ENCODE measurements around the gene ZNF454. TPM values are rescaled to one million over a fixed set of nuclear protein-coding genes. Genes with fewer than 3 reads are reported as not detected.

Gene ZNF454
- total RNA-seq, 1 experiment from 2014 or later: 4.3 TPM

GRCh38 chr5:178940569-178941360 is at the start of gene ZNF454 (continued):
- no peak; the same call in 1 of the 2 replicates for TF ChIP-seq USF2 (CRISPR knock-in tag; IDR thresholded peaks at IDR 0.05)
- TF ChIP-seq ELF4 (CRISPR knock-in tag; IDR thresholded peaks at IDR 0.05; ENCODE audit: low read depth): no peak
- no peak for TF ChIP-seq EMX1 (CRISPR knock-in tag; IDR thresholded peaks at IDR 0.05)
- peak; percentile 59 for TF ChIP-seq MYBL2 (CRISPR knock-in tag; IDR thresholded peaks at IDR 0.05)
- TF ChIP-seq IRF2 (CRISPR knock-in tag; IDR thresholded peaks at IDR 0.05; ENCODE audit: borderline replicate concordance, low read depth): no peak
- no peak for TF ChIP-seq SOX15 (CRISPR knock-in tag; IDR thresholded peaks at IDR 0.05)
- peak; percentile 46; the same call in 1 of the 2 replicates for TF ChIP-seq ZBTB21 (CRISPR knock-in tag; IDR thresholded peaks at IDR 0.05; ENCODE audit: borderline replicate concordance)
- no peak for TF ChIP-seq ZNF416 (CRISPR knock-in tag; IDR thresholded peaks at IDR 0.05)
- TF ChIP-seq FOXP4 (CRISPR knock-in tag; IDR thresholded peaks at IDR 0.05): peak; percentile 87
- no peak for TF ChIP-seq MXD4 (CRISPR knock-in tag; IDR thresholded peaks at IDR 0.05; ENCODE audit: borderline replicate concordance)
- TF ChIP-seq GABPB1 (CRISPR knock-in tag; IDR thresholded peaks at IDR 0.05): no peak
- TF ChIP-seq FOXK1 (CRISPR knock-in tag; IDR thresholded peaks at IDR 0.05): peak; percentile 59
- TF ChIP-seq PRDM15 (CRISPR knock-in tag; IDR thresholded peaks at IDR 0.05): peak; percentile 45; the same call in 1 of the 2 replicates
- TF ChIP-seq ZNF263 (CRISPR knock-in tag; IDR thresholded peaks at IDR 0.05; ENCODE audit: low read depth): no peak

GRCh38 chr5:178895615-178896571 is 45.1 kb upstream of the ZNF454 start, which contains the start of gene ZFP2:
Gene ZFP2, plus strand, starts transcription at chr5:178895913. Its CDS starts 35,401 bp downstream, at chr5:178931314.
- CTCF ChIA-PET: interaction anchor here (0.8 to 2.0 kb wide), 6 partner anchors 36 to 365 kb away, joined by 3 to 9 read pairs (median 4); partner anchors contain the start of gene ZNF354B
- POLR2A ChIA-PET: interaction anchor here (0.6 to 0.8 kb wide), 3 partner anchors 9 to 36 kb away, joined by 3 to 4 read pairs (median 3); partner anchors contain the start of gene ZNF354B
- H3K27ac Mint-ChIP-seq: no peak within 1 kb of the TSS
- 0 out of 2 replicates have a peak, but pooled peaks have one; percentile 30 for TF ChIP-seq ETV6 (CRISPR knock-in tag; IDR thresholded peaks at IDR 0.05)
- TF ChIP-seq JUN (CRISPR knock-in tag; IDR thresholded peaks at IDR 0.05): no peak
- TF ChIP-seq MAX (CRISPR knock-in tag; IDR thresholded peaks at IDR 0.05): peak; percentile 72; the same call in 1 of the 2 replicates
- no peak for TF ChIP-seq IRF2 (CRISPR knock-in tag; IDR thresholded peaks at IDR 0.05; ENCODE audit: borderline replicate concordance, low read depth)
- peak; percentile 81; the same call in 1 of the 2 replicates for TF ChIP-seq ZBTB43 (CRISPR knock-in tag; IDR thresholded peaks at IDR 0.05)
- TF ChIP-seq PREB (CRISPR knock-in tag; IDR thresholded peaks at IDR 0.05; ENCODE audit: borderline replicate concordance): no peak
- TF ChIP-seq ELF4 (CRISPR knock-in tag; IDR thresholded peaks at IDR 0.05; ENCODE audit: low read depth): 0 out of 2 replicates have a peak, but pooled peaks have one; percentile 74
- peak; percentile 74 for TF ChIP-seq MYBL2 (CRISPR knock-in tag; IDR thresholded peaks at IDR 0.05)
- TF ChIP-seq ZNF263 (CRISPR knock-in tag; IDR thresholded peaks at IDR 0.05; ENCODE audit: low read depth): no peak
- TF ChIP-seq E2F5 (CRISPR knock-in tag; IDR thresholded peaks at IDR 0.05): peak; percentile 75
- no peak for TF ChIP-seq JAZF1 (CRISPR knock-in tag; IDR thresholded peaks at IDR 0.05)
- 0 out of 2 replicates have a peak, but pooled peaks have one; percentile 28 for TF ChIP-seq TEAD1 (CRISPR knock-in tag; IDR thresholded peaks at IDR 0.05)

More at GRCh38 chr5:178895615-178896571, 45.1 kb upstream of the ZNF454 start, which contains the start of gene ZFP2:
- peaks cover 6% of the 10 kb centered on the region; the same call in 1 of the 2 replicates for H3K4me1 Mint-ChIP-seq
- H3K4me3 Mint-ChIP-seq: peak within 1 kb of the TSS; percentile 86
- H3K9me3 Mint-ChIP-seq: no peaks in the 10 kb centered on the region
- H3K27me3 Mint-ChIP-seq (ENCODE audit: low read depth): no peaks in the 10 kb centered on the region
- H3K36me3 Mint-ChIP-seq: peaks cover 2% of the 10 kb centered on the region; the same call in 1 of the 2 replicates
- DNase-seq (ENCODE audit: low spot score) (peak; percentile 78), ATAC-seq (peak; percentile 91)
